K562 (cell line): ENCODE data around the gene WWOX. TPM values are rescaled to one million over a fixed set of nuclear protein-coding genes. Genes with fewer than 3 reads are reported as not detected.
A peak's percentile ranks its signal among the peaks of the same experiment; 100 is the strongest.

Source experiments
- ARHGAP35 ChIP-seq: fragments of 450-650 bp; IDR thresholded peaks from 2 replicates; pipeline ENCODE4 v1.6.1; 2018; ENCODE audit not compliant: partially characterized antibody
- CAMTA2 ChIP-seq: fragments of 250-450 bp; sonication (Bioruptor Pico); conservative IDR thresholded peaks from 2 replicates; pipeline ENCODE4 v1.5.1; 2022
- CBX8 ChIP-seq: fragments of 200-600 bp; sonication (generic); IDR thresholded peaks from 2 replicates; pipeline ENCODE4 v1.6.1; 2012; ENCODE audit warnings: borderline replicate concordance, mixed run types, low read depth, mild to moderate bottlenecking, moderate library complexity, mixed read lengths, low read length, control low read depth, inconsistent platforms; ENCODE audit not compliant: poor library complexity, severe bottlenecking; ENCODE audit errors: extremely low read depth
- EZH2 ChIP-seq: IDR thresholded peaks from 2 replicates; pipeline ENCODE4 v1.6.1; 2012; ENCODE audit warnings: low read depth, mild to moderate bottlenecking, inconsistent platforms, low read length, borderline replicate concordance
- HCFC1 ChIP-seq: IDR thresholded peaks from 2 replicates; pipeline ENCODE4 v1.6.1; 2012; ENCODE audit warnings: low read depth, low read length, improper control_type of control experiment
- HDAC1 ChIP-seq, 2 experiments: fragments of 450-650 bp; IDR thresholded peaks; 2 replicates each; pipeline ENCODE4 v1.6.1; 2016 to 2017; ENCODE audit warnings: inconsistent platforms in 1 of 2, mild to moderate bottlenecking in 1 of 2, moderate library complexity in 1 of 2
- LEF1 ChIP-seq: fragments of 450-650 bp; IDR thresholded peaks from 2 replicates; pipeline ENCODE4 v1.6.1; 2016; ENCODE audit warnings: mild to moderate bottlenecking
- NEUROD1 ChIP-seq: fragments of 150-350 bp; IDR thresholded peaks from 2 replicates; pipeline ENCODE4 v1.6.1; 2014; ENCODE audit warnings: borderline replicate concordance, low read length, low read depth; ENCODE audit not compliant: partially characterized antibody
- NFE2 ChIP-seq: IDR thresholded peaks from 2 replicates; pipeline ENCODE4 v1.6.1; 2014; ENCODE audit warnings: antibody characterized with exemption, low read depth
- PHTF2 ChIP-seq: fragments of 250-450 bp; sonication (Bioruptor Pico); IDR thresholded peaks from 2 replicates; pipeline ENCODE4 v1.5.0; 2021; ENCODE audit warnings: mild to moderate bottlenecking
- POLR2G ChIP-seq: fragments of 200-400 bp; formaldehyde crosslinking; IDR thresholded peaks from 2 replicates; pipeline ENCODE4 v1.6.1; 2017; ENCODE audit warnings: low read depth, mild to moderate bottlenecking, antibody characterized with exemption, low read length, moderate library complexity
- ZNF253 ChIP-seq: fragments of 250-450 bp; sonication (Bioruptor Pico); conservative IDR thresholded peaks from 2 replicates; pipeline ENCODE4 v1.6.1; 2021; ENCODE audit warnings: mild to moderate bottlenecking
- ZNF778 ChIP-seq: fragments of 450-650 bp; formaldehyde crosslinking; IDR thresholded peaks from 2 replicates; pipeline ENCODE4 v1.4.0; 2020; ENCODE audit warnings: mild to moderate bottlenecking, moderate library complexity
- polyA plus RNA-seq, 8 experiments: library from polyadenylated mRNA; depleted of rRNA in 4 of 8; stranded (reverse) in 5 of 8; unstranded in 3 of 8; fragments of >200 nt; fragmentation: Nextera tagmentation in 2 of 8; fragmentation: Illumina TruSeq in 1 of 8; extraction: Ambion mirVana in 2 of 8; extraction: Trizol in 1 of 8; gene quantifications; 2 replicates each; pipeline versions ENCODE4 v1.2.1 to v1.2.3, GENCODE V29; 2011 to 2014; ENCODE audit warnings: inconsistent platforms in 1 of 8, missing spikeins in 1 of 8
- total RNA-seq, 7 experiments: library from RNA; depleted of rRNA in 6 of 7; stranded (reverse); fragments of >200 nt in 6 of 7; fragmentation: Illumina TruSeq in 2 of 7; extraction: Trizol in 2 of 7; gene quantifications; 2 replicates each; pipeline versions ENCODE4 v1.2.1 to v1.2.3, GENCODE V29; 2011 to 2021; ENCODE audit warnings: low replicate concordance in 1 of 7
- TF ChIP-seq, protein P1 (sequence below), 2 experiments: fragments of 450-650 bp; conservative IDR thresholded peaks; 2 replicates each; pipeline ENCODE4 v1.6.1; 2017; ENCODE audit warnings: mild to moderate bottlenecking in 2 of 2, moderate library complexity in 2 of 2
- TF ChIP-seq, protein P2 (sequence below): fragments of 450-650 bp; IDR thresholded peaks from 2 replicates; pipeline ENCODE4 v1.6.1; 2018; ENCODE audit not compliant: partially characterized antibody
- TF ChIP-seq, protein P3 (sequence below), 2 experiments: fragments of 450-650 bp in 1 of 2; sonication (generic) in 1 of 2; formaldehyde crosslinking; conservative IDR thresholded peaks; 2 replicates each; pipeline versions ENCODE4 v1.4.0 to v1.8.1; 2020 to 2022; ENCODE audit warnings: mild to moderate bottlenecking in 1 of 2, missing genetic modification reagents in 1 of 2
- TF ChIP-seq, protein P4 (sequence below): sonication (generic); formaldehyde crosslinking; IDR thresholded peaks from 2 replicates; pipeline ENCODE4 v1.8.0; 2023; ENCODE audit warnings: missing genetic modification reagents, mild to moderate bottlenecking, borderline replicate concordance

WWOX gene
- total and polyA plus RNA-seq, 9 of the 15 experiments (the other 6 are each of a cell fraction or from before 2014, with no cell fraction given) = 1.6 to 22.7 (median 8.1) TPM

DNA sequence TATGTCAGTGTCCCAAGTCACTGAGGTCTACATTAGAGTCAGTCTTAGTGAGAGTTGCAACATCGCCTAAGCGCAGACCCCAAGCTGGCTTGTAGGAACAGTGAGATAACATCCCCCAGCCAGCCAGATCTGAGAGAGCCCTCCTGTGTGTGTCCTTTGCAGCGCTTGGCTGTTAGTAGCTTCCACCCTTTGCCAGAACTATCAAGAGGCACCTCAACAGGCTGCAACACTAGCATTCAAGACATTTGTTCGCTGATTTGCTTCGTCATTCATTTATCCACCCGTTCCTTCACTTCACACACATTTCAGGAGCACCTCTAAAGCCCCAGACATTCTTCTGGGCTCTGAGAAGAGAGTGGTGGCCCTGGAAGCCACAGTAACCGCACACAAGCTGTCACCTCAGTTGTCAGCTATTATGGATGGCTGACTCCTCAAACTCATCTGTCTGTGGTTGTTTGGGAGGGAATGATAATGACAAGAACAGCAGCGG, 289.6 kb downstream of the WWOX start (continued):
- TF ChIP-seq HDAC1 (IDR thresholded peaks at IDR 0.05) = no peak
- TF ChIP-seq, protein P1, sequence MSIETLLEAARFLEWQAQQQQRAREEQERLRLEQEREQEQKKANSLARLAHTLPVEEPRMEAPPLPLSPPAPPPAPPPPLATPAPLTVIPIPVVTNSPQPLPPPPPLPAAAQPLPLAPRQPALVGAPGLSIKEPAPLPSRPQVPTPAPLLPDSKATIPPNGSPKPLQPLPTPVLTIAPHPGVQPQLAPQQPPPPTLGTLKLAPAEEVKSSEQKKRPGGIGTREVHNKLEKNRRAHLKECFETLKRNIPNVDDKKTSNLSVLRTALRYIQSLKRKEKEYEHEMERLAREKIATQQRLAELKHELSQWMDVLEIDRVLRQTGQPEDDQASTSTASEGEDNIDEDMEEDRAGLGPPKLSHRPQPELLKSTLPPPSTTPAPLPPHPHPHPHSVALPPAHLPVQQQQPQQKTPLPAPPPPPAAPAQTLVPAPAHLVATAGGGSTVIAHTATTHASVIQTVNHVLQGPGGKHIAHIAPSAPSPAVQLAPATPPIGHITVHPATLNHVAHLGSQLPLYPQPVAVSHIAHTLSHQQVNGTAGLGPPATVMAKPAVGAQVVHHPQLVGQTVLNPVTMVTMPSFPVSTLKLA (conservative IDR thresholded peaks at IDR 0.05) = no peak
- no peak for TF ChIP-seq HCFC1
- TF ChIP-seq LEF1 = no peak
- no peak for TF ChIP-seq ARHGAP35
- TF ChIP-seq, protein P2, sequence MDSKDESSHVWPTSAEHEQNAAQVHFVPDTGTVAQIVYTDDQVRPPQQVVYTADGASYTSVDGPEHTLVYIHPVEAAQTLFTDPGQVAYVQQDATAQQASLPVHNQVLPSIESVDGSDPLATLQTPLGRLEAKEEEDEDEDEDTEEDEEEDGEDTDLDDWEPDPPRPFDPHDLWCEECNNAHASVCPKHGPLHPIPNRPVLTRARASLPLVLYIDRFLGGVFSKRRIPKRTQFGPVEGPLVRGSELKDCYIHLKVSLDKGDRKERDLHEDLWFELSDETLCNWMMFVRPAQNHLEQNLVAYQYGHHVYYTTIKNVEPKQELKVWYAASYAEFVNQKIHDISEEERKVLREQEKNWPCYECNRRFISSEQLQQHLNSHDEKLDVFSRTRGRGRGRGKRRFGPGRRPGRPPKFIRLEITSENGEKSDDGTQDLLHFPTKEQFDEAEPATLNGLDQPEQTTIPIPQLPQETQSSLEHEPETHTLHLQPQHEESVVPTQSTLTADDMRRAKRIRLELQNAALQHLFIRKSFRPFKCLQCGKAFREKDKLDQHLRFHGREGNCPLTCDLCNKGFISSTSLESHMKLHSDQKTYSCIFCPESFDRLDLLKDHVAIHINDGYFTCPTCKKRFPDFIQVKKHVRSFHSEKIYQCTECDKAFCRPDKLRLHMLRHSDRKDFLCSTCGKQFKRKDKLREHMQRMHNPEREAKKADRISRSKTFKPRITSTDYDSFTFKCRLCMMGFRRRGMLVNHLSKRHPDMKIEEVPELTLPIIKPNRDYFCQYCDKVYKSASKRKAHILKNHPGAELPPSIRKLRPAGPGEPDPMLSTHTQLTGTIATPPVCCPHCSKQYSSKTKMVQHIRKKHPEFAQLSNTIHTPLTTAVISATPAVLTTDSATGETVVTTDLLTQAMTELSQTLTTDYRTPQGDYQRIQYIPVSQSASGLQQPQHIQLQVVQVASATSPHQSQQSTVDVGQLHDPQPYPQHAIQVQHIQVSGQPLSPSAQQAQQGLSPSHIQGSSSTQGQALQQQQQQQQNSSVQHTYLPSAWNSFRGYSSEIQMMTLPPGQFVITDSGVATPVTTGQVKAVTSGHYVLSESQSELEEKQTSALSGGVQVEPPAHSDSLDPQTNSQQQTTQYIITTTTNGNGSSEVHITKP = peak; percentile 67
- TF ChIP-seq EZH2 = no peak
- no peak for TF ChIP-seq CAMTA2
- no peak for TF ChIP-seq ZNF778
- TF ChIP-seq, protein P3, sequence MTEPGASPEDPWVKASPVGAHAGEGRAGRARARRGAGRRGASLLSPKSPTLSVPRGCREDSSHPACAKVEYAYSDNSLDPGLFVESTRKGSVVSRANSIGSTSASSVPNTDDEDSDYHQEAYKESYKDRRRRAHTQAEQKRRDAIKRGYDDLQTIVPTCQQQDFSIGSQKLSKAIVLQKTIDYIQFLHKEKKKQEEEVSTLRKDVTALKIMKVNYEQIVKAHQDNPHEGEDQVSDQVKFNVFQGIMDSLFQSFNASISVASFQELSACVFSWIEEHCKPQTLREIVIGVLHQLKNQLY (CRISPR knock-in tag; conservative IDR thresholded peaks at IDR 0.05) = no peak
- peak; percentile 45; the same call in 1 of the 2 replicates for TF ChIP-seq NFE2
- no peak for TF ChIP-seq ZNF253 (CRISPR knock-in tag)
- no peak for TF ChIP-seq PHTF2
- TF ChIP-seq, protein P4, sequence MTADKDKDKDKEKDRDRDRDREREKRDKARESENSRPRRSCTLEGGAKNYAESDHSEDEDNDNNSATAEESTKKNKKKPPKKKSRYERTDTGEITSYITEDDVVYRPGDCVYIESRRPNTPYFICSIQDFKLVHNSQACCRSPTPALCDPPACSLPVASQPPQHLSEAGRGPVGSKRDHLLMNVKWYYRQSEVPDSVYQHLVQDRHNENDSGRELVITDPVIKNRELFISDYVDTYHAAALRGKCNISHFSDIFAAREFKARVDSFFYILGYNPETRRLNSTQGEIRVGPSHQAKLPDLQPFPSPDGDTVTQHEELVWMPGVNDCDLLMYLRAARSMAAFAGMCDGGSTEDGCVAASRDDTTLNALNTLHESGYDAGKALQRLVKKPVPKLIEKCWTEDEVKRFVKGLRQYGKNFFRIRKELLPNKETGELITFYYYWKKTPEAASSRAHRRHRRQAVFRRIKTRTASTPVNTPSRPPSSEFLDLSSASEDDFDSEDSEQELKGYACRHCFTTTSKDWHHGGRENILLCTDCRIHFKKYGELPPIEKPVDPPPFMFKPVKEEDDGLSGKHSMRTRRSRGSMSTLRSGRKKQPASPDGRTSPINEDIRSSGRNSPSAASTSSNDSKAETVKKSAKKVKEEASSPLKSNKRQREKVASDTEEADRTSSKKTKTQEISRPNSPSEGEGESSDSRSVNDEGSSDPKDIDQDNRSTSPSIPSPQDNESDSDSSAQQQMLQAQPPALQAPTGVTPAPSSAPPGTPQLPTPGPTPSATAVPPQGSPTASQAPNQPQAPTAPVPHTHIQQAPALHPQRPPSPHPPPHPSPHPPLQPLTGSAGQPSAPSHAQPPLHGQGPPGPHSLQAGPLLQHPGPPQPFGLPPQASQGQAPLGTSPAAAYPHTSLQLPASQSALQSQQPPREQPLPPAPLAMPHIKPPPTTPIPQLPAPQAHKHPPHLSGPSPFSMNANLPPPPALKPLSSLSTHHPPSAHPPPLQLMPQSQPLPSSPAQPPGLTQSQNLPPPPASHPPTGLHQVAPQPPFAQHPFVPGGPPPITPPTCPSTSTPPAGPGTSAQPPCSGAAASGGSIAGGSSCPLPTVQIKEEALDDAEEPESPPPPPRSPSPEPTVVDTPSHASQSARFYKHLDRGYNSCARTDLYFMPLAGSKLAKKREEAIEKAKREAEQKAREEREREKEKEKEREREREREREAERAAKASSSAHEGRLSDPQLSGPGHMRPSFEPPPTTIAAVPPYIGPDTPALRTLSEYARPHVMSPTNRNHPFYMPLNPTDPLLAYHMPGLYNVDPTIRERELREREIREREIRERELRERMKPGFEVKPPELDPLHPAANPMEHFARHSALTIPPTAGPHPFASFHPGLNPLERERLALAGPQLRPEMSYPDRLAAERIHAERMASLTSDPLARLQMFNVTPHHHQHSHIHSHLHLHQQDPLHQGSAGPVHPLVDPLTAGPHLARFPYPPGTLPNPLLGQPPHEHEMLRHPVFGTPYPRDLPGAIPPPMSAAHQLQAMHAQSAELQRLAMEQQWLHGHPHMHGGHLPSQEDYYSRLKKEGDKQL (CRISPR knock-in tag) = no peak
- TF ChIP-seq CBX8 = no peak
- no peak for TF ChIP-seq NEUROD1
- no peak for TF ChIP-seq POLR2G
